K562 (cell line): ENCODE results near the gene ATG14. TPM values are rescaled to one million over a fixed set of nuclear protein-coding genes. Genes with fewer than 3 reads are reported as not detected.

Experiments used
- ATAC-seq: fragments of 200-7000 bp; cut with Tn5 transposase; 3 replicates; pipeline ENCODE4 v1.9.1; 2020; ENCODE audit warnings: moderate library complexity
- BruUV-seq: library from RNA; stranded (reverse); fragments of 400-500 nt; replicated peaks from 2 replicates; lab custom pipeline; 2021; lab: Mats Ljungman, UMichigan
- CTCF ChIA-PET: fragments of 300-600 bp; formaldehyde crosslinking; extraction: SDS; loops from one replicate; lab custom pipeline; 2021; ENCODE audit warnings: low intra/inter-chr PET ratio; lab: Yijun Ruan, JAX
- POLR2A ChIA-PET: fragments of 300-600, 350-650 bp; sonication (Branson Sonifier 250); formaldehyde crosslinking; extraction: SDS; loops from one replicate; lab custom pipeline; 2021; ENCODE audit warnings: antibody characterized with exemption, inconsistent platforms; lab: Yijun Ruan, JAX
- DNase-seq, 4 experiments: peaks; one replicate each; pipeline versions ENCODE4 v3.0.0 to v3.0.0-alpha.2; 2011 to 2018; ENCODE audit warnings: low spot score in 3 of 4, mixed read lengths in 3 of 4; ENCODE audit errors: extremely low read depth in 1 of 4
- FAIRE-seq: peaks from 2 replicates; lab custom pipeline; 2011; peaks lifted over from hg19 to GRCh38; lab: Jason Lieb, UNC
- H2AFZ ChIP-seq: 2 replicates; pipeline ENCODE4 v1.6.0; 2011; ENCODE audit warnings: low read depth, low read length, control low read depth, inconsistent platforms
- H3K27ac ChIP-seq: fragments of 200-600 bp; 3 replicates; pipeline ENCODE4 v1.8.0; 2011; ENCODE audit warnings: low read depth, mild to moderate bottlenecking, control low read depth, inconsistent platforms, low read length, moderate library complexity, mixed read lengths; ENCODE audit errors: extremely low read depth
- H3K27me3 ChIP-seq, 2 experiments: fragments of 300-600 bp in 1 of 2; 2 replicates in 1 of 2; 3 replicates in 1 of 2; pipeline versions ENCODE4 v1.6.0 to v1.8.0; 2011; ENCODE audit warnings: inconsistent platforms in 2 of 2, low read length in 2 of 2, mild to moderate bottlenecking in 1 of 2, mixed read lengths in 1 of 2, moderate library complexity in 1 of 2; ENCODE audit not compliant: control insufficient read depth in 2 of 2, insufficient read depth in 2 of 2
- H3K36me3 ChIP-seq: fragments of 300-600 bp; 3 replicates; pipeline ENCODE4 v1.8.0; 2011; ENCODE audit warnings: mild to moderate bottlenecking, low read length, inconsistent platforms; ENCODE audit not compliant: control insufficient read depth, insufficient read depth
- H3K4me1 ChIP-seq, 2 experiments: fragments of 200-600 bp in 1 of 2; replicated peaks in 1 of 2; 2 replicates in 1 of 2; 3 replicates in 1 of 2; pipeline versions ENCODE4 v1.5.1 to v1.8.0; 2011; ENCODE audit warnings: inconsistent platforms in 2 of 2, low read length in 2 of 2, mild to moderate bottlenecking in 1 of 2, mixed read lengths in 1 of 2, moderate library complexity in 1 of 2; ENCODE audit not compliant: control insufficient read depth in 2 of 2, insufficient read depth in 2 of 2
- H3K4me2 ChIP-seq: 2 replicates; pipeline ENCODE4 v1.6.1; 2011; ENCODE audit warnings: low read length, control low read depth, inconsistent platforms, mixed read lengths; ENCODE audit not compliant: insufficient read depth
- H3K4me3 ChIP-seq: fragments of 200-600 bp; sonication (generic), shearing (Covaris generic); 2 replicates; pipeline ENCODE4 v1.5.1; 2016; ENCODE audit warnings: control low read depth, inconsistent platforms
- H3K79me2 ChIP-seq: fragments of 200-600 bp; 3 replicates; pipeline ENCODE4 v1.8.0; 2011; ENCODE audit warnings: low read length, inconsistent platforms; ENCODE audit not compliant: control insufficient read depth, insufficient read depth
- H3K9ac ChIP-seq, 2 experiments: 2 replicates each; pipeline versions ENCODE4 v1.6.0 to v1.6.1; 2011; ENCODE audit warnings: low read depth in 2 of 2, low read length in 2 of 2, control low read depth in 1 of 2, inconsistent platforms in 1 of 2, mild to moderate bottlenecking in 1 of 2, mixed read lengths in 1 of 2; ENCODE audit not compliant: insufficient read depth in 1 of 2
- H3K9me1 ChIP-seq: one replicate; pipeline ENCODE4 v1.6.0; 2011; ENCODE audit warnings: inconsistent platforms, mild to moderate bottlenecking, low read length, moderate library complexity; ENCODE audit not compliant: control insufficient read depth, insufficient read depth
- H3K9me3 ChIP-seq: replicated peaks from 2 replicates; pipeline ENCODE4 v1.5.1; 2011; ENCODE audit warnings: low read depth, low read length, inconsistent platforms; ENCODE audit not compliant: control insufficient read depth, insufficient read depth
- H4K20me1 ChIP-seq: replicated peaks from 2 replicates; pipeline ENCODE4 v1.6.1; 2011; ENCODE audit warnings: low read length, inconsistent platforms, mixed read lengths; ENCODE audit not compliant: control insufficient read depth, insufficient read depth
- CC2D1A ChIP-seq: fragments of 450-650 bp; IDR thresholded peaks from 2 replicates; pipeline ENCODE4 v1.6.1; 2017; ENCODE audit warnings: mild to moderate bottlenecking
- NR4A1 ChIP-seq, 2 experiments: fragments of 250-450 bp in 1 of 2; fragments of 450-650 bp in 1 of 2; sonication (Bioruptor Pico) in 1 of 2; IDR thresholded peaks; 2 replicates each; pipeline versions ENCODE4 v1.4.0 to v1.6.1; 2016 to 2020; ENCODE audit warnings: mild to moderate bottlenecking in 2 of 2, missing compliant biosample characterization in 1 of 2, missing genetic modification characterization in 1 of 2, moderate library complexity in 1 of 2
- SIRT6 ChIP-seq: IDR thresholded peaks from one replicate; pipeline ENCODE4 v1.6.1; 2012; ENCODE audit warnings: low read depth, mild to moderate bottlenecking, control low read depth, inconsistent platforms, low read length, moderate library complexity
- TGIF2 ChIP-seq: sonication (generic); formaldehyde crosslinking; IDR thresholded peaks from 2 replicates; pipeline ENCODE4 v1.8.1; 2022; ENCODE audit warnings: mild to moderate bottlenecking, missing genetic modification reagents, moderate library complexity
- ZNF184 ChIP-seq: sonication (generic); formaldehyde crosslinking; IDR thresholded peaks from 2 replicates; pipeline ENCODE4 v1.5.0; 2020; ENCODE audit warnings: missing genetic modification reagents
- WGBS: fragments of 100-300 bp; shearing (Covaris generic); methylation state at CpG from one replicate; pipeline ENCODE4 v1.1.6; 2016; ENCODE audit warnings: low coverage, mixed read lengths; ENCODE audit not compliant: insufficient coverage; ENCODE audit errors: missing lambda C conversion rate; 5-methylcytosine and 5-hydroxymethylcytosine counted together
- in situ Hi-C: fragments of 300-500 bp; cut with MboI; formaldehyde crosslinking; loops from 4 replicates; pipeline ENCODE4 v1.15.0; 2018; ENCODE audit warnings: inconsistent platforms, mixed read lengths
- intact Hi-C: fragments of 100-400 bp; cut with micrococcal nuclease; formaldehyde crosslinking; loops from 2 replicates; pipeline ENCODE4 v1.14.2; 2022
- polyA plus RNA-seq, 8 experiments: library from polyadenylated mRNA; depleted of rRNA in 4 of 8; stranded (reverse) in 5 of 8; unstranded in 3 of 8; fragments of >200 nt; fragmentation: Nextera tagmentation in 2 of 8; fragmentation: Illumina TruSeq in 1 of 8; extraction: Ambion mirVana in 2 of 8; extraction: Trizol in 1 of 8; gene quantifications; 2 replicates each; pipeline versions ENCODE4 v1.2.1 to v1.2.3, GENCODE V29; 2011 to 2014; ENCODE audit warnings: inconsistent platforms in 1 of 8, missing spikeins in 1 of 8
- total RNA-seq, 7 experiments: library from RNA; depleted of rRNA in 6 of 7; stranded (reverse); fragments of >200 nt in 6 of 7; fragmentation: Illumina TruSeq in 2 of 7; extraction: Trizol in 2 of 7; gene quantifications; 2 replicates each; pipeline versions ENCODE4 v1.2.1 to v1.2.3, GENCODE V29; 2011 to 2021; ENCODE audit warnings: low replicate concordance in 1 of 7
- TF ChIP-seq, protein P1 (sequence below): fragments of 450-650 bp; IDR thresholded peaks from 2 replicates; pipeline ENCODE4 v1.6.1; 2017; ENCODE audit warnings: mild to moderate bottlenecking, moderate library complexity

Gene ATG14
- total and polyA plus RNA-seq, 9 of the 15 experiments (the other 6 are each of a cell fraction or from before 2014, with no cell fraction given) = 0.55 to 4.2 (median 3.5) TPM

DNA sequence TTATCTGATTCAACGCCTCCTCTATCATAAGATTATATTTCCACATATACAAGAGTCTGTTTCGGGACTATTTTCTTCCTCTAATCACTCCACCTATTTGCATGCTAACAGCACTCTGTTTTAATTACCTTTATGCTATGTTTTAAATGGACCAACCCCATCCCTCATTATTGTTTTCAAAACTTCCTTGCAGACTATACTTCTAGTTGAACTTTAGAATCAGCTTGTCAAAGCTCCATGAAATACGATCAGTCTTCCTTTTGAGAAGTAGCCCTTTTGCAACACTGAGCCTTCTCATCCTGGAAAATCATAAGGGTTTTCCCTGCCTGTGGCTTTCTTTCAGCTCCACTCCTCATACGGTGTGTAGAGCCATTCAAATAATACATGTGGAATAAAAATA is 36.9 kb downstream of the ATG14 start:
- no peak overlapping the region for H3K4me3 ChIP-seq
- H3K36me3 ChIP-seq = peaks cover 22% of the 10 kb centered on the region
- WGBS = 86% methylated on average over 4 of the region's 4 CpGs
- ATAC-seq = no peak
- no peaks in the 10 kb centered on the region for H3K9me3 ChIP-seq
- intact Hi-C loops = loop anchor here (10.0 kb wide), 1 partner anchor 50 kb away; no protein-coding TSS in a partner anchor
- no peak for TF ChIP-seq SIRT6
- no peak for TF ChIP-seq TGIF2 (CRISPR knock-in tag)
- TF ChIP-seq NR4A1 (CRISPR knock-in tag; IDR thresholded peaks at IDR 0.05) = no peak
- no peak for TF ChIP-seq NR4A1 (tag; IDR thresholded peaks at IDR 0.05)
- TF ChIP-seq ZNF184 (CRISPR knock-in tag) = no peak
- TF ChIP-seq, protein P1, sequence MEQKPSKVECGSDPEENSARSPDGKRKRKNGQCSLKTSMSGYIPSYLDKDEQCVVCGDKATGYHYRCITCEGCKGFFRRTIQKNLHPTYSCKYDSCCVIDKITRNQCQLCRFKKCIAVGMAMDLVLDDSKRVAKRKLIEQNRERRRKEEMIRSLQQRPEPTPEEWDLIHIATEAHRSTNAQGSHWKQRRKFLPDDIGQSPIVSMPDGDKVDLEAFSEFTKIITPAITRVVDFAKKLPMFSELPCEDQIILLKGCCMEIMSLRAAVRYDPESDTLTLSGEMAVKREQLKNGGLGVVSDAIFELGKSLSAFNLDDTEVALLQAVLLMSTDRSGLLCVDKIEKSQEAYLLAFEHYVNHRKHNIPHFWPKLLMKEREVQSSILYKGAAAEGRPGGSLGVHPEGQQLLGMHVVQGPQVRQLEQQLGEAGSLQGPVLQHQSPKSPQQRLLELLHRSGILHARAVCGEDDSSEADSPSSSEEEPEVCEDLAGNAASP = no peak
- no peak for TF ChIP-seq CC2D1A
- TF ChIP-seq, all 486 proteins: peak for 0
- Histone ChIP-seq H2AFZ (no peak overlapping the region), H3K79me2 (no peaks in the 10 kb centered on the region), H3K27me3 (no peaks in the 10 kb centered on the region), H3K9me1 (no peaks in the 10 kb centered on the region), H3K9ac (no peak overlapping the region), H4K20me1 (no peaks in the 10 kb centered on the region), H3K4me1 (peaks cover 18 to 25% of the 10 kb centered on the region in 2 experiments; a peak in 4 of 5 replicates), H3K4me2 (no peak overlapping the region), H3K27ac (no peak overlapping the region)
- CTCF ChIA-PET = no interaction called here
- FAIRE-seq (no peak), DNase-seq (no peak)
- in situ Hi-C loops = no loop called here
- POLR2A ChIA-PET = interaction anchor here (1.2 to 1.9 kb wide), 3 partner anchors 9 to 19 kb away, joined by 3 to 9 read pairs (median 4); no protein-coding TSS in a partner anchor
- BruUV-seq = no TSS peak
